Inflammatory macrophage treated with lipopolysaccharide for 1 hour (primary cell): ENCODE measurements around the gene ST3GAL3.
A peak's percentile ranks its signal among the peaks of the same experiment; 100 is the strongest.
"Not testable (repeated sequence)": the region's sequence is repeated elsewhere in the genome, so short reads cannot be mapped to it uniquely, and the experiment has no call there.

ENCODE experiments used
- DNase-seq, 2 donors: peaks; one replicate each; pipeline ENCODE4 v3.0.0-alpha.2; 2020 to 2022

The ST3GAL3 gene

DNA sequence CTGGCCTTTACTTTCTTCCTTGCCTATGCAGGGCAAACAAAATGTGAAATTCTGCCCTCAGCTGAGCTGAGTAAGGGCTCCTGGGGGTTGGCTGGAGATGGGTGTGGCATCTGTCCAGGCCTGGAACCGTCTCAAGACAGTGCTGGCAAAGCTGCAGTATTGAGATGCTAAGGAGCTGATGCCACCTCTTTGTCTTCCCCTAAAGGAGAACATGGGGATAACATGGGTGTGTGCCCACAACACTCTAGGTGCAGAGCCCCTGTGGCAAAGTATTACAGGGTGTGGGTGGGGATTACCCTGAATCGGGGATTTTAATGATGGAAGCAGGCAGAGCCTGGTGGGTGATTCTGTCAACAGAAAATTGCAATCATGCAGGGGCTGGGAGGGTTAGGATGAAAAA lies 2.5 kb upstream of the ST3GAL3 start:
- DNase-seq: no peak

DNA sequence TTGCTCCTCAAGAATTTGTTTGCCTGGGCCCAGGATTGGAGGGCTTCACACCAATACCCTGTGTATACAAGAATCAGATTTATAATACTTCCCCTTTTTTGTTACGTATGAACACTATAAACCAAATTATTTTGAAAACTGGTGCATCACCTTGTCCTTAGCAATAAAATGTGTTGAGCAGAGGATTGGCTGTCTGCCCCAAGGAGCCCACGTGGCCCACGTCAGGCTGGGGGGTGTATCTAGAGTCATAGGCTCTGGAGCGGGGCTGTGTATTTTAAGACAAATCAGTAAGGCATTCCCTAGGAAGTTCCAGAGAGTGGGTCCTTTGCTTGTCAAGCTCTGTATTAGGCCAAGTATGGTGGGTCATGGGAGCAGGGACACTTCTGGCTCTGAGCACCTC lies 2.0 kb upstream of the ST3GAL3 start:
- no peak for DNase-seq

DNA sequence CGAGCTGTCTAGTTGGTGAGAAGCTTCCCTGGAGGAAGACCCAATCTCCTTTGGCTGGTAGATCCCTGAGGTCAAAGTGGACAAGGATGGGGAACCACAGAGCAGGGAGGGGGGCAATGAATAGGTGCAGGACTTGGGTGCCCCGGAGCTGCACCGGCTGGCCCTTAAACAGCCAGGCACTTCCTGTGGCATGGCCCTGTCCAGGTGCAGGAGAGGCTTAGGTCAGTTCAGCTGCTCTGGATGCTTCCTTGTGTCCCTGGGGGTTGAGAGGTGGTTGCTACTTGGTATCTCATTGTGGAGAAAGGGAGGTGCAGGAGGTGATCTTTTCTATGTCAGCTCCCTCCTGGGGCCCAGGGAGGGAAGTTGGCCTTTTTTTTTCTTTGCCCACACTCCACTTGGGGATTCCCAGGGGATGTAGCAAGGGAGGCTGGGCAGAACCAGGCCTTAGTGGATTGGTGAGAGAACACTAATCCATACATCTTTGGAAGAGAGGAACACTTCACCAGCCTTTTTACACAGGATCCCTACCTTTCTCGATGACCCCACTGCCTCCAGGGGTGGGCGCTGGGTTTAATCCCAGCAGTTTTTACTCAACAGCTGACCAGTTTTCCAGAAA lies 1.2 kb upstream of the ST3GAL3 start:
- DNase-seq: peak; percentile 40 to 61

DNA sequence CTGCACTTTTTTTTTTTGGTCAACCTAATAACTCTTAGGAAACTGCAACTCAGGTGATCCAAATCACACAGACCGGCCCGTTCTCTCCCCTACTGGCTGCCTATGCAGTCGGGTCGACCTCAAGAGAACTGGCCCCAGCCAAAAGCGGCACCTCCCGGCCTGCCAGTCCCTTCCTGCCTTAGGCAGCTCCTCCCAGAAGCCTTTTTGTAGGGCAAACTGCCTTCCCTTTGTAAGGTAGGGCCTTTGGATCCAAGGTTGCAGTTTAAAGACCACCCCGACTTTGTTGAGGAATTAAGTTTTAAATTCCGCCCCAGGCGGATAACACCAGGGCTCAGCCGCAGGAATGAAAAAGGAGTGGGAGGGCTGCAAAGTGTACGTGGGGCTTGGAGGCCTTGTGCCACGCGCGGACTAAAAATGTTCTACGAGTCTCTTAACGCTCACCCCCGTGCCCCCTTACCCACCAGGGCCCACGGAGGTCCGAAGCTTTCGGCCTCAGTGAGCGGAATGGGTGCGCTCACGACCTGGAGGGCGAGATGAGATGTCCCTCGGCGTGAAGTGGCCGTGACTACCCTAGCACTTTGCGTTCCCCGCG lies 642 bp upstream of the ST3GAL3 start:
- DNase-seq: no peak

DNA sequence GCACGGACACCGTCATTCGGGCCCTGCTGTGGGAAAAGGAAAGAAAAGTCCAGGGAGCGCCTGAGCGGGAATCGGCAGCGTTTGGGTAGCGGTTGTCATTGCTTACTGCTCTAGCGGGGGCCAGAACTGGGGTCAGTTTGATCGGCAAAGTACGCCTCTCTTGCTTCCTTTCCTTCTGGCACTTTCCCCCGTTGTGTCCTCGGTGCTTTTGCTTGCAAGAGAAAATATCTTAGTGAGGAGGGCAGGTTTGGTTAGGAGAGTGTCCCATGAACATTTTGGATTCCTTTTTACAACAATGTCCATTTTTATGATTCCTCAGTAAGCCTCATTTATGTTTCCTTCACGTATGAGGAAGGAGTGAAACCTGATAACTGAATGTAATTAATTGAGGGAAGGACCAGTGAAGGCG lies 670 bp downstream of the ST3GAL3 start:
- DNase-seq: peak in 1 of 2 donors; percentile 24

DNA sequence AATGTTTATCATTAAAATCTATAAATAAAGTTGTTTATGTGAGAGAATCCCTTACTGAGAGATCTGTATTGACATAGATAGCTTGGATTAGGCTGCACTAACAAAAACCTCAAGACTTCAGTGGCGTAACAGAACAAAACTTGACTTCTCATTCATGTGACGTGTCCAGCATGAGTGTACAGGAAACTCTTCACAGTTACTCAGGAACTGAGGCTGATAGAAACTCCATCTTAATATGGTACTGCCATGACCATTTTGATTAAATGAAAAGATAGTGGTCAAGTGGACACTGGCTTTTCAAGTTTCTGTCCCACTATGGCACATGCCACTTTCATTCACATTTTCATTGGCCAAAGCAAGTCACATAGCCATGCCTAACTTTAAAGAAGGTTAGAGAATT lies 3.7 kb downstream of the ST3GAL3 start:
- peak; percentile 61 to 63 for DNase-seq

DNA sequence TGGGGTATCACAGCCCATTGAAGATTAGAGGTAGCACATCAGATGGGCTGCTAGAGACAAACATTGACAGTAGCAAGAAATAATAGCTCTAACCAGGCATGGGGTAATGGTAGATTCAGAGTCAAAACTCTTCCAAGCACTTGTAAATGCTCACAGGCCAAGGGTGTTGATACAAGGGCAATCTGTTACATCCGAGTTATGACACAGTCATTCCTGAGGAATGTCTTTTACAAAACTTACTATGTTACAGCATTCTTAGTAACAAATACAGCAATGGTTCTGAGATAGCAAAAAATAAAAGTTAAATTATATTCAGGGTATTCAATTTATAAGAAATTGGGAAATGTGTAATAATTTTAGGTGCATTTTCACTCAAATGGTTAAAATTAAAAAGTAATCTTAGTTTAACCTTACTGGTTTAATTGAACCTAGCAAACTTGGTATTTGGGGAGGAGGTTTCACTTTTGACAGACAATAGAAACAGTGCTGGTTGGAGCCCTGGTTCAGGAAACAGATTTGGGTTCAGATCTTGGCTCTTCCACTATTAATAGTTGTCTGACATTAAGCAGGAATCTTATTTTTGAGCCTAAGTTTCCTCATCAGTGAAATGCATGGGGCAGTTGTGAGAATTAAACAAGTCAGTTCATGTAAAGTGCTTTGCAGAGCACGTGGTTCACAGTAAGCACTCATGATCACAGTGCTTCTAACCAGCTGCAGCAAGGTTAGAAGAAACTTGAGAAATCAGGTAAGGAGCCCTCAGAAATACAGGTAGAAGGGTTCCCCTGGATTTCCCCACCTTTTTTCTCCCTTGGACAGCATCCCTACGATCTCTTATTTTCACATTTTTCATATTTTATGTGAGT lies 4.4 kb downstream of the ST3GAL3 start:
- DNase-seq: no peak

DNA sequence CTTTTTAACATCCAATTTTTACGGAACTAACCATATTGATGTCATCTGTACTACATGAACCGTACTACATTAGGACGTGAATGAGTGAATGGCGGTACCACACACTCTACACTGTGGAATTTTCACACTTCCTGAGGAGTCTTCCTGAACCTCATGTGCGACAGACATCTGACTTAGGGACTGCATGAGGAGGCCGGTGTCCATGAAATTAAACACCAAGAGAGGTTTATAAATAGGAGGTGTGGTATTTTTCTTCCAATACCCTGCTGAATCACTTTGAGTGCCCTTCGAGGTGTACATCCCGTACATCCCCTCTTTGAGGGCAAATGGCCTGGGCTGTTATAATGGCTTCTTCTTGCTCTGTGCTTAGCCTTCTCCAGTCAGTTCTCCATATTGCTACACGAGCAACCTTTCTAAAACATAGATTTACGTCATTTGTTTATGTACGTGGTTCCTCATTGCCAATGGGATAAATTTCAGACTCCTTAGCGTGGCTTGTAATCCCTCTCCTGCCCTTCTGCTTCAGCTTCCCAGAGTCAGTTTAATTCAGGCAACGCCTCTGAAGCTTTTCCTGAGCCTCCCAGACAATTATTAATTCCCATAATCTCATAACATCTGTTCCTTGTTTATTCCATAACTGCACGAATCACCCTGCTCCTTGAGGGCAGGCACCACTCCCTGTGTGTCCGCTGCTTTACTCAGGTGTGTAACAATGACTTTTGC lies 9.4 kb downstream of the ST3GAL3 start:
- no peak for DNase-seq

DNA sequence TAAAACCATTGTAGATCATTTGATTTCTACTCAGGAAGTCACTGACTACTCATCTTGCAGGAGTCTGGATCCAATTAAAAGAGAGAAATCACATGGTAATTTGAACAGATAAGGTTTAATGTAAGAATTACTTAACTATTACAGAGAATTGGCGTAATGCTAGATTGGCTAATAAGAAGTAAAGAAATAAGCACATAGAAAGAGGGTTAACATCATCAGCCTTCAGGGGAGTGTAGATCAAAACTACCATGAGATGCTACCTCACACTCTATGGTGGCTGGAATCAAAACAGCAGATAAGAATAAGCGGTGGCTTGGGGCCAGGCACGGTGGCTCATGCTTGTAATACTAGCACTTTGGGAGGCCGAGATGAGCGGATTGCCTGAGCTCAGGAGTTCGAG lies 11.7 kb downstream of the ST3GAL3 start:
- no peak for DNase-seq

DNA sequence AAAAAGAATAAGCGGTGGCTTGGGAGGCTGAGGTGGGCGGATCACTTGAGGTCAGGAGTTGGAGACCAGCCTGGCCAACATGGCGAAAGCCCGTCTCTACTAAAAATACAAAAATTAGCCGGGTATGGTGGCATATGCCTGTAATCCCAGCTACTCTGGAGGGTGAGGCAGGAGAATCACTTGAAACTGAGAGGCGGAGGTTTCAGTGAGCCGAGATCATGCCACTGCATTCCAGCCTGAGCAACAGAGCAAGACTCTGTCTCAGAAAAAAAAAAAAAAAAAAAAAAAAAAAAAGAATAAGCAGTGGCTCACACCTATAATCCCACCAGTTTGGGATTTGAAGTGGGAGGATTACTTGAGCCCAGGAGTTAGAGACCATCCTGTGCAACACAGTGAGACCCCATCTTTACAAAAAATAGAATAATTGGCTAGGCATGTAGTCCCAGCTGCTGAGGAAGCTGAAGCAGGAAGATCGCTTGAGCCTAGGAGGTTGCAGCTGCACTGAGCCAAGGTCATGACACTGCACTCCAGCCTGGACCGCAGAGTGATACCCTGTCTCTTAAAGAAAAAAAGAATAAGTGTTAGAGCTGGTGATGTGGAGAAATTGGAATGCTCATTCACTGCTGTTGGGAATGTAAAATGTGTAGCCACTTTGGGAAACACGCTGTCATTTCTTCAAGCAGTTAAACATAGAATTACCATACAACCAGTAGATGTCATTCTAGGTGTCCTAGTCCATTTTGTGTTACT lies 12.5 kb downstream of the ST3GAL3 start:
- not testable (repeated sequence) for DNase-seq

DNA sequence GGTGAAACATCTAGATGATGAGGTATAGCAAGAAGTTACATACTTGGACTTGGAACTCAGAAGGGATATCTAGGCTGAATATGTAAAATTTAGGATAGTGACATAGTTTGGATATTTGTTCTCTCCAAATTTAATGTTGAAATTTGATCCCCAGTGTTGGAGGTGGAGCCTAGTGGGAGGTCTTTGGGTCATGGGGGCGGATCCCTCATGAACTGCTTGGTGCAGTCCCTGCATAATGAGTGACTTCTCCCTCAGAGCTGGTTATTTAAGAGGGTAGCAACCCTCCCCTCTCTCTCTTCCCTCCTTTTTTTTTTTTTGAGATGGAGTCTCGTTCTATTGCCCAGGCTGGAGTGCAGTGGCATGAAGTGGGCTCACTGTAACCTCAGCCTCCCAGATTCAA lies 15.5 kb downstream of the ST3GAL3 start:
- no peak for DNase-seq

DNA sequence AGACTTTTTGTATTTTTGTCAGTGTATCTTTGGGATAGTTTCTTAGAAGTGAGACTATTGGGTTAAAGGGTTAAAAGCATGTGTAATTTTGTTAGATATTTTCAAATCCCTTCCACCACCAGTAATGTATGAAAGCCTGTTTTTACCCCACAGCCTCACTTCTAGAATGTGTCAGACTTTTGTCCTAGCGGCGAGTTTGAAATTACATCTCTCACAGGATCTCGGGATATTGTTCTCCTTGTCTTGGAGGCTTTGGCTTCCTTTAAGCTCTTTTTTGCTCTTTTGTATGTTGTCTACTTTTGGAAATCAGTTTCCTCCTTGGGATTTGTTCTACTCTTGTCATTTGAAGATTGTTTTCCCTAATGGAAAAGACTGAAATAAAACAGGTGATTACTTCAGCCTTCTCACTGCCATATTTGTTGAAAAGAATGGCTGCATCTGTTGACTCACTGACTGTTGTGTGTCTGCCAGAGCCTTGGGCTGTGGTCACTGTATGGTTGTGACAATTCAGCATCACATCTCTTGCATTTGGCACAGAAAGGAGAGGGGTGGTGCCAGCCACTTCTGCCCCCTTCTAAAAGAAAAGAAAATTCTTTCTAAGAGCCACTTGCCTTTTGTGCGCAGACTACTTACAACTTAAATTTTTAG lies 22.6 kb downstream of the ST3GAL3 start:
- no peak for DNase-seq

DNA sequence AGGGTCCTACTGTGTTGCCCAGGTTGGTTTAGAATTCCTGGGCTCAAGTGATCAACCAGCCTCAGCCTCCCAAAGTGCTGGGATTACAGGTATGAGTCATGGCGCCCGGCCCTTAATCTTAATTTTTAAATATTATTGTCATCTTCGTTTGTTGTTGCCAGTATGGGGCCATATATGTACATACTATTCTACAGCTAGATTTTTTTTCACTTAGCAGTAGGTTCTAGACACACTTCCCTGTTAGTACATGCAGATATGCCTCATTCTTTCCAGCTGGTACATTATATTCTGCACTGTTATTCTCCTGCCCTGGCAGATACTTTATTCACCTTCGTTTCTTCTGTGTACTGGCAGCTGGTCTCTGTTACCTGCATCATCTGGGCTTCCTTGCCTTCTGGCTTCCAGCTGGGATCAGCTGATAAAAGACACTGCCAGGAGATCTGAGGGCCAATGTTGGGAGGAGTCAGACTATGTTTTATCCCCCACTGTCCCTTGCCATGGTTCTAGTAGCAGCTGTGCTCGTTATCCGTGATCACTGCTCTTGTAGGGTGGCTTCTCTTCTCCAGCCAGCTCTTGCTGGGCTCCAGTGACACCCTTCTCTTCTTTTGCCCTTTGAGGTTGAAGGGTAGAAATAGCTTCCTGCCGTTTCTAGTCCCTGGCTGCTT lies 24.7 kb downstream of the ST3GAL3 start:
- DNase-seq: no peak

DNA sequence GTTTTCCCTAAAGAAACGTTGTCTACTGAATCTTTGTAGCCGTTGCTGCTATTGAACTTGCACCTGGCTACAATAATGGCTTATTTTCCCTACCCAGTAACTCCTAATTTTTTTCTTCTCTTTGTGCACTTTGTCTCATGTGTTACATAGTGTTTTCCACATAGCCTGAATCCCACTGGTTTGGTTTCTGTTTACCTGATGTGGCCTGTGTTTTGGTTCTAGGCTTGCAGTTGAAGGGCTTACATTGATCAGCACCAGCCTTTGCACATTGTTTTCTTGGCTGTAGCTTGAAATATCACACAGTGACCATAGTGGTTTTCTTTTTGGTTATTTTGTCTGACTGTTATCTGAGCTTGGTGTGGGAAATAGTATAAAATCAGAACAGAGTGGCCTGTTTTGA lies 29.5 kb downstream of the ST3GAL3 start:
- DNase-seq: no peak

DNA sequence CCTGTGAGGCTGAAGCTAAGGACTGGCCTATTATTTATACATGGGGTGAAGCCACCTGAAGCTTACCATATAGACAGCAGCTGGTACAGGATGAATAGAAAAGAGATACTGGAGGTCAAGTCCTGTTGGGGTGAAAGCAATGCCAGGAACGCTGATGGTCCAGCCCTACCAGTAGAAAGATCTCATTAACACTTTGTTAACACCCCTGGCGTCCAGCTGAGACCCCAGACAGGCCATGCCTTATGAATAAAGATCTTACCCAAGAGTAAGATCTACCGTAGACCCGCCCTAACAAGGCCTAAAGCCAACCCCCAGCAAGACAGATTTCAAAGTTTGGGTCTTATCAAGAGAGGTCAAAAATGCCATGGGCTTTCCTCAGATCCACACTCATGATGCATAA lies 34.7 kb downstream of the ST3GAL3 start:
- no peak for DNase-seq

DNA sequence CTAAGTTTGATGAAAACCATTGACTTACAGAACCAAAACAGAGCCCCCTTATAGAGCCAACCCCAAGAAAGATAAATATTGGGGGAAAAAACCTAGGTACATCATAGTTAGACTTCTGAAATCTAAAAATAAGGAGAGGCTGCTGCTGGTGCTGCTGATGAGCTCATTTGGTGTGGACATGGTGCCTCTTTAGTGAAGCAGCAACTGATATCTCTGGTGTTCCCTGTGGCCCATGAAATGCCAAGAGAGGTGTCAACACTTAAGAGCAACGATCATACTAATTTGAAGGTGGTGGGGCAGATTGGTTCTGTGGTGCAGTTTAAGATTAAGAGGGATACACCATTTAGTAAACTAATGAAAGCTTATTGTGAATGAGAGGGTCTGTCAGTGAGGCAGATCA lies 35.9 kb downstream of the ST3GAL3 start:
- DNase-seq: no peak

DNA sequence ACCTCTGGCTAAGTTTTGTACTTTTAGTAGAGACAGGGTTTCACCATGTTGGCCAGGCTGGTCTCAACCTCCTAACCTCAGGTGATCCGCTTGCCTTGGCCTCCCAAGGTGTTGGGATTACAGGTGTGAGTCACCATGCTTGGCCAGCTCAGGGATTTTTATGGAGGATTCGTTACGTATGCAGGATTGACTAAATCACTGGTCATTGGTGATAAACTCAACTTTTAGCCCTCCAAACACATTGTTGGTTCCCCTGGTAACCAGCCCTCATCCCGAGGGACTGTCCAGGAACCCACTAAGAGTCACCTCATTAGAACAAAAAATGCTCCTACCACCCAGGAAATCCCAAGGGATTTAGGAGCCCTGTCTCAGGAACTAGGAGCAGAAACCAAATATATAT lies 40.4 kb downstream of the ST3GAL3 start:
- no peak for DNase-seq

DNA sequence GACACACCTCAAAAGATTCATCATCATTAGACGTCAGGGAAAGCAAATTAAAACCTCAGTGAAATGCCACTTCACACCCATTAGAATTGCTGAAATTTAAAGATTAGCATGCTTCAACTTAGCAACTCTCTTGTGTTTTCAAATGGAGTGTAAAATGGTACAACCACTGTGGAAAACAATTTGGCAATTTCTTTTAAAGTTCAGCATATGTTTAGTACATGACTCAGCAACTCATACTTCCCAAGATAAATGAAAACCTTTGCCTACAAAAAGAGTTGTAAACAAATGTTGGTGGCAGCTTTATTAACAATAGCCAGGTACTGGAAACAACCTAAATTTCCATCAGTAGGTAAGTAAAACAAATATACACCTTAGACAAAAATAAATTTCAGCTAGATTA lies 42.7 kb downstream of the ST3GAL3 start:
- no peak for DNase-seq

DNA sequence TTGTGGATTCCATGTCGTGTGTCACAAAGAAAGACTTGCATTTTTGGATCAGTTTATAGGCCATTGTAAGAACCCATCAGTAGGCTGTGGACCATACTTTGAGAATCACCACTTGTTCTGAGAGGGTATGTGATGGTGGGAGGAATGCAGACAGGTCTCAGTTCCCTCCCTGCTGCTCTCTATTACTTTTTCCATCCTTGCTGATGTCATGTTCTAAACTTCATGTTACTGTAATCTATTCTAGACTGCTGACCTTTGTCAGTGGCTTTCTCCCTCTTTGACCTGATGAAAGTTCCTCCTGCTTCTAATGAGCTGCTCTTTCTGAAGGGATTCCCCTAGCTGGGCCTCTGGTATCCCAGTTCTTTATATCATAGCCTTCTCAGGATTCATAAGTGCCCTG lies 46.1 kb downstream of the ST3GAL3 start:
- no peak for DNase-seq

DNA sequence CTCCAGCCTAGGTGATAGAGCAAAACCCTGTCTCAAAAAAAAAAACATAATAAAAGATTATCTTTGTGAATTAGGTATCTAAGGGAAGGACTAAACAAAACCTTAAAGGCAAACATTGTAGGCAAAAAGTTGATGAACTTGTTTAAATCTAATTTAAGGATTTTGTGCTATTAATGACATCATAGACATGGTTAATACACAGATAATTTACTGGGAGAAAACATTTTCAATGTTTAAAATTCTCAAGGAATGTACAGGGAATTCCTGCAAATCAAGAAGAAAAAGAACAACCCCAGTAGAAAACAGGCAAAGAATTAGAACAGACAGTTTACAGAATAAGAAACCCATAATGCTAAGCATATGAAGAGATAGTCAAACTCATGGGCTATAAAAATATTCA lies 47.6 kb downstream of the ST3GAL3 start:
- no peak for DNase-seq

DNA sequence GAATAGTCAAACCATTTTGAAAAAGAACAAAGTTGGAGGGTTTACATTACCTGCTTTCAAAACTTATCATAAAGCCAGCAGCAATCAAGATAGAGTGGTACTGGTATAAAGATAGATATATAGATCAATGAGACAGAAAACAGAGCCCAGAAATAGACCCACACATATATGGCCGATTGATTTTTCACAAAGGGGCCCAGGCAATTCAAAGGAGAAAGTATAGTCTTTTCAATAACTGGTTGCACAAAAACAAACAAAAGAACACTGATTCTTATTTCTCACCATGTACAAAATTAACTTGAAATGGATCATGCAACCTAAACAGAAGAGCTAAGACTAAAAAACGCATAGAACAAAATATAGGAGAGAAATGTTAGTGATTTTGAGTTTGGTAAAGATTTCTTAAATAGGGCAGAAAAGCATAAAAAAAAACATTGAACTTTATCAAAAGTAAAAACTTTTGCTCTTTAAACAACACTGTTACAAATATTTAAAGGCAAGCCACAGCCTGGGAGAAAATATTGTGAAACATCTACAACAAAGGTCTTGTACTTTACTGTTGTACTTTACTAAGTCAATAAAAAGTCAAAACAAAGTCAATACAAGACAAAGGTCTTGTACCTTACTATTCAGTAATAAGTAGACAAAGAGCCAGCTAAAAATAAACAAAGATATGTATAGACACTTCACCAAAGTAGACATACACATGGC lies 50.2 kb downstream of the ST3GAL3 start:
- no peak for DNase-seq
